Calu3 (cell line): Measurements from ENCODE around the gene THAP4. TPM values are rescaled to one million over a fixed set of nuclear protein-coding genes. Genes with fewer than 3 reads are reported as not detected.

Experiments used
- BruUV-seq: library from RNA; stranded (reverse); fragments of 400-500 nt; replicated peaks from 2 replicates; lab custom pipeline; 2021; lab: Mats Ljungman, UMichigan
- CTCF ChIA-PET: fragments of 300-600 bp; sonication (Branson Sonifier 250); formaldehyde crosslinking; loops from one replicate; lab custom pipeline; 2022; ENCODE audit warnings: antibody characterized with exemption; lab: Charles Lee
- DNase-seq: peaks from one replicate; pipeline ENCODE4 v3.0.0; 2022
- H3K27ac Mint-ChIP-seq: one replicate; pipeline ENCODE4 v1.8.0; 2022; ENCODE audit warnings: mixed read lengths; ENCODE audit not compliant: unreplicated experiment
- H3K27me3 Mint-ChIP-seq: one replicate; pipeline ENCODE4 v1.8.0; 2022; ENCODE audit warnings: mixed read lengths; ENCODE audit not compliant: unreplicated experiment
- H3K36me3 Mint-ChIP-seq: one replicate; pipeline ENCODE4 v1.8.0; 2022; ENCODE audit warnings: mild to moderate bottlenecking, moderate library complexity, mixed read lengths; ENCODE audit not compliant: insufficient read depth, unreplicated experiment
- H3K4me1 Mint-ChIP-seq: one replicate; pipeline ENCODE4 v1.8.0; 2022; ENCODE audit warnings: mild to moderate bottlenecking, low read depth, mixed read lengths; ENCODE audit not compliant: unreplicated experiment
- H3K4me3 Mint-ChIP-seq: one replicate; pipeline ENCODE4 v1.8.0; 2022; ENCODE audit warnings: mild to moderate bottlenecking, low read depth, moderate library complexity, mixed read lengths; ENCODE audit not compliant: unreplicated experiment
- H3K9me3 Mint-ChIP-seq: one replicate; pipeline ENCODE4 v1.8.0; 2022; ENCODE audit warnings: low read depth, mixed read lengths; ENCODE audit not compliant: unreplicated experiment
- intact Hi-C: fragments of 100-400 bp; cut with micrococcal nuclease; formaldehyde crosslinking; loops from one replicate; pipeline ENCODE4 v1.10.0; 2022; ENCODE audit not compliant: unreplicated experiment
- total RNA-seq: library from RNA; stranded (reverse); gene quantifications from 2 replicates; pipeline ENCODE4 v1.2.3, GENCODE V29; 2022
- TF ChIP-seq, protein P1 (sequence below): fragments of 200-600 bp; IDR thresholded peaks from one replicate; pipeline ENCODE4 v1.8.0; 2022; ENCODE audit warnings: antibody characterized with exemption; ENCODE audit not compliant: unreplicated experiment

THAP4 gene
- total RNA-seq, 1 experiment from 2014 or later, result 57.5 TPM

DNA sequence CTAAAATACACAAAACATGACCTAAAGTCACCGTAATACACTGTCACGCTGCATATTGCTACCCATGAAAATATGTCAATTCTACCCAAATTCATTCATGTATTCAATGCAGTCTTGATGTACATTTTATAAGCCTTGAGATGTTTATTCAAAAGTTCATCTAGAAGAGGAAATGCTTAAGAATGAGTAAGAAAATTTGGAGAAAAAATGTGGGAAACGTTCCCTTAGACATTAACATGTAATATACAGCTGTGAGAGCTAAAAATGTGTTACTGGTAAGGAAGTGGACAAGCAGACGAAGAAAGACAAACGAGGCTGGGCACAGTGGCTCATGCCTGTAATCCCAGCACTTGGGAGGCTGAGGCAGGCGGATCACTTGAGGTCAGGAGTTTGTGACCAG lies 37.3 kb downstream of the THAP4 start:
- H3K4me1 Mint-ChIP-seq, result no peaks in the 10 kb centered on the region
- no peaks in the 10 kb centered on the region for H3K9me3 Mint-ChIP-seq
- TF ChIP-seq, protein P1, sequence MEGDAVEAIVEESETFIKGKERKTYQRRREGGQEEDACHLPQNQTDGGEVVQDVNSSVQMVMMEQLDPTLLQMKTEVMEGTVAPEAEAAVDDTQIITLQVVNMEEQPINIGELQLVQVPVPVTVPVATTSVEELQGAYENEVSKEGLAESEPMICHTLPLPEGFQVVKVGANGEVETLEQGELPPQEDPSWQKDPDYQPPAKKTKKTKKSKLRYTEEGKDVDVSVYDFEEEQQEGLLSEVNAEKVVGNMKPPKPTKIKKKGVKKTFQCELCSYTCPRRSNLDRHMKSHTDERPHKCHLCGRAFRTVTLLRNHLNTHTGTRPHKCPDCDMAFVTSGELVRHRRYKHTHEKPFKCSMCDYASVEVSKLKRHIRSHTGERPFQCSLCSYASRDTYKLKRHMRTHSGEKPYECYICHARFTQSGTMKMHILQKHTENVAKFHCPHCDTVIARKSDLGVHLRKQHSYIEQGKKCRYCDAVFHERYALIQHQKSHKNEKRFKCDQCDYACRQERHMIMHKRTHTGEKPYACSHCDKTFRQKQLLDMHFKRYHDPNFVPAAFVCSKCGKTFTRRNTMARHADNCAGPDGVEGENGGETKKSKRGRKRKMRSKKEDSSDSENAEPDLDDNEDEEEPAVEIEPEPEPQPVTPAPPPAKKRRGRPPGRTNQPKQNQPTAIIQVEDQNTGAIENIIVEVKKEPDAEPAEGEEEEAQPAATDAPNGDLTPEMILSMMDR, result no peak
- H3K4me3 Mint-ChIP-seq, result no peak overlapping the region
- peaks cover 17% of the 10 kb centered on the region for H3K36me3 Mint-ChIP-seq
- intact Hi-C loops, result loop anchor here (5.0 kb wide), 1 partner anchor 92 kb away; the partner anchor contains the start of gene STK25
- CTCF ChIA-PET, result no interaction called here
- no peaks in the 10 kb centered on the region for H3K27me3 Mint-ChIP-seq
- no TSS peak for BruUV-seq
- DNase-seq, result no peak
- no peak overlapping the region for H3K27ac Mint-ChIP-seq

DNA sequence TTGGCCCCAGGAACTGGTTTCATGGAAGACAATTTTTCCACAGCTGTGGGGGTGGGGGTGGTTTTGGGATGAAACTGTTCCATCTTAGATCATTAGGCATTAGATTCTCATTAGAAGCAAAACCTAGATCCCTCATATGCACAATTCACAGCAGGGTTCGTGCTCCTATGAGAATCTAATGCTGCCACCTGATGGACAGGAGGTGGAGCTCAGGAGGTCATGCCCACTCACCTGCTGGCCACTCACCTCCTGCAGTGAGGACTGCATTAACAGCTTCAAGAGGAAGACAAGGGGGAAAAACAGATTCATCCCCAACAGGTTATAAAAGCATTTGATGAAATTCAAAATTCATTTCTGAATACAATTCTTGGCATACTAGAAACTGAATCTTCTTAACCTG lies 38.5 kb downstream of the THAP4 start:
- Mint-ChIP-seq H3K9me3 (no peaks in the 10 kb centered on the region), H3K4me3 (no peak overlapping the region), H3K27me3 (no peaks in the 10 kb centered on the region), H3K4me1 (no peaks in the 10 kb centered on the region), H3K36me3 (peaks cover 23% of the 10 kb centered on the region), H3K27ac (no peak overlapping the region)
- CTCF ChIA-PET, result interaction anchor here (0.6 to 1.5 kb wide), 8 partner anchors 11 to 520 kb away, joined by 3 to 9 read pairs (median 4); partner anchors contain the start of gene BOK
- intact Hi-C loops, result loop anchor here (5.0 kb wide), 1 partner anchor 91 kb away; the partner anchor contains the start of gene STK25
- peak; percentile 58 for DNase-seq
- TF ChIP-seq, protein P1, result peak; percentile 36
- BruUV-seq, result no TSS peak

DNA sequence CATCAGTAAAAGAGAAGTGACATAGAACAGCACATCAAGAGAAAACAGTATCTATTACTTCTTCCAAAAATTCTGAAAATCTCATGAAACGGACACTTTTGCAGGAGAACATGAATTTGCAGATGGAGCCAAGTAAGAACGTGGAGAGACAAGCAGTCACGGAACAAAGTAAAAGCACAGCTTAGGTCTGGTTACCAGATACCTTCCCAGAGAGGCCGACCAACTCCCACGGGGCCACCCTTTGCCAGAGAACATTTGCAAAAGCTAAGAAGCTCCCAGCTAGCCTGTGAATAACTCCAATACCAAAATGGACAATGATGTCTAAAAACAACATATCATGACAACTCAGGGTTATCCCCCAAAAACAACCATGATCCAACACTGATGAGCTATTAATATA lies 38.9 kb downstream of the THAP4 start:
- no peak for DNase-seq
- no TSS peak for BruUV-seq
- TF ChIP-seq, protein P1, result no peak
- Mint-ChIP-seq H3K4me3 (no peak overlapping the region), H3K9me3 (no peaks in the 10 kb centered on the region), H3K4me1 (no peaks in the 10 kb centered on the region), H3K27me3 (no peaks in the 10 kb centered on the region), H3K27ac (no peak overlapping the region), H3K36me3 (peaks cover 27% of the 10 kb centered on the region)
- intact Hi-C loops, result loop anchor here (5.0 kb wide), 1 partner anchor 91 kb away; the partner anchor contains the start of gene STK25
- CTCF ChIA-PET, result interaction anchor here (0.7 to 1.5 kb wide), 5 partner anchors 11 to 94 kb away, joined by 3 to 9 read pairs (median 4); partner anchors contain the start of gene BOK

DNA sequence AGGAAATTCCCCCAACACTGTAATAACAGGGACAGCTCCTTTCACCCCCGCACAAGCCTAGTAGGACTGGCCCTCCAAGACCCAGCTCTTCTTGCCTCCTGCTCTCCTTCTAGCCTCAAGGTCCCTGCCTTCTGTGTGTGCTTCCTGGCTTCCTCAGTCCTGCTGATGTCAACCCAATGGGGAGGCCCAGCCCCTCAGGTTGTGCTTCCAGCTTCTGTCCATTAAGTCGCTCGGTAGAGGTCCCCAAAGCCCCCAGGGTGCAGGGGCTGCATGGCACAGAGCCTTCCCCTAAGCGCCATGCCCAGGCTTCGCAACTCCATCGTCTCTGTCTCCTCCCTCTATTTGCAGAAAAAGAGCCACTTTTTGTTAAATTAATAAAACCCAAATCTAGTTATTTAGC lies 39.4 kb downstream of the THAP4 start:
- DNase-seq, result no peak
- no TSS peak for BruUV-seq
- Mint-ChIP-seq H3K27ac (no peak overlapping the region), H3K4me1 (no peaks in the 10 kb centered on the region), H3K9me3 (no peaks in the 10 kb centered on the region), H3K36me3 (peaks cover 32% of the 10 kb centered on the region), H3K4me3 (no peak overlapping the region), H3K27me3 (no peaks in the 10 kb centered on the region)
- intact Hi-C loops, result loop anchor here (5.0 kb wide), 1 partner anchor 90 kb away; the partner anchor contains the start of gene STK25
- TF ChIP-seq, protein P1, result no peak
- CTCF ChIA-PET, result interaction anchor here (1.3 to 1.5 kb wide), 2 partner anchors 13 to 39 kb away, joined by 4 to 9 read pairs; partner anchors contain the start of gene BOK
